GF-D8 (cell line): ENCODE measurements around the gene PRDM5.
"Not testable (repeated sequence)": the region's sequence is repeated elsewhere in the genome, so short reads cannot be mapped to it uniquely, and the experiment has no call there.

ENCODE experiments used
- DNase-seq: peaks from one replicate; lab custom pipeline; 2025; lab: John Stamatoyannopoulos, UW

PRDM5 gene

GRCh38 chr4:120753854-120754253, 168.7 kb downstream of the PRDM5 start:
- no peak for DNase-seq

DNA sequence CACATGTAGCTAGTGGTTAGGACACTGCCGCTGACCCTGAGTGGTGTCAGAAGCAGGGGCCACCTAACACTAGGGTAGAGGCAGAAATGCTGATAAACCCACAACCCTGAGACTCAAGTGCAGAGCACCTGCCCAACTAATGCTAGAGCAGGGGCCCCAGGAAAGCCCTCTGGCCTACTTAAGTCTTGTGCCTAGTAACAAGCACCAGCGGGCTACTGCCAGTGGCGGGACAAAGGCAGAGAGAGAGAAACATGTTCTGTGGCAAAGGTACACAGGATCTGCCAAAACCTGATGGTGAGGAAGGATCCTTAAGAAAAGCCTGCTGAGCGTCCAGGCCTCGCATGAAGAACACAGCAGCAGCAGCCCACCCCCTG, 172.4 kb downstream of the PRDM5 start:
- DNase-seq: no peak

GRCh38 chr4:120749445-120750151, 172.9 kb downstream of the PRDM5 start:
- no peak for DNase-seq

- not testable (repeated sequence) for DNase-seq
These were observed 180.9 kb downstream of the PRDM5 start for GRCh38 chr4:120741636-120742035.

DNA sequence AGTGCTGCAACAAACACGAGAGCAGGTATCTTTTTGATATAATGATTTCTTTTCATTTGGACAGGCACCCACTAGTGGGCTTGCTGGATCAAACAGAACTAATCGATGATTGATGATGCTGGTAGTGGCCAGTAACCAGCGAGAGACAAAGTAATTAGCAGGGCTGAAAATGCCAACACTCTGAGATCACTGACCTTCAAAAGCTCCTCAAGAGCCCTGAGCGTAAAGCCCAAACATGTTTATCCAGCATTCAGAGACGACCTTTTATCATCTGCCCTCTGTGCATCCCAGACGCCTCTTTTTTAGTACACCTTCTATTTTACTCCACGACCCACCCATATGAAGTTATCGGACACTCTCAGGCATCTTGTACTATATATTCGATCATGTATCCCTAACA, 186.2 kb downstream of the PRDM5 start:
- no peak for DNase-seq

DNA sequence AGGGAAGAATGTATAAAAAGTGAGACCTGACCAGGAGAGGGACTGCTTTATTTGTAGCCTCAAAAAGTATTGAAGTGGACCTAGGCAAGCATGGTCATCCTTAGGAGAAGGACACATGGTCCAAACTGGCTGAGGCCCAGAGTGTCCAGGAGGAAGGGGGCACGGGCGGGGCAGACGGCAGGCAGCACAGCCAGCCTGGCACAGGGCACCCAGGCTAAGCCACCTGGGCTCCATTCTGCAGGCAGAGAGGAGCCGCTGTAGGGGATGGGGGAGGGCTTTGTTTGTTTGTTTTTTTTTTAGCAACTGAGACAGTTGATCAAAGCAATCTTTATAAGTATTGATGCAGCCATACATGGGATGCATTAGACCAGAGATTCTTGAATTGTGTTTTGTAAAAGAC, 188.6 kb downstream of the PRDM5 start:
- no peak for DNase-seq

DNA sequence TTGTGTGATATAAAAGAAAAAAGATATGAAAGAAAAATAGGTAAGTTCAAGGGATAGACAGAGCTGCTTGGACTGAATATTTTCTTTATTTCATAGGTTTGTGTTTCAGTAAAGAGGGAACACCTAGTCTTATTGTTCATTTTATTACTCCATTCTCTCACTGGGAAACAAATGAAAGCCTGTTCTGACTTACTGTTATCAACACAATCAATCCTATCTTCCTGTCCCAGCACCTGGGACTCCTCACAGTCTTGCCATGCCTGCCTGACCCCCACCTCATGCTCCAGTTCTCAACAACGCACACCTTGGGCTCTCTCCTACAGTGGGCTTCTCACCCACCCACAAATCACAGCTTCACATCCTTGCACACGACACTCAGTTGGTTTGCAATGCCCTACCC, 189.5 kb downstream of the PRDM5 start:
- DNase-seq: no peak

DNA sequence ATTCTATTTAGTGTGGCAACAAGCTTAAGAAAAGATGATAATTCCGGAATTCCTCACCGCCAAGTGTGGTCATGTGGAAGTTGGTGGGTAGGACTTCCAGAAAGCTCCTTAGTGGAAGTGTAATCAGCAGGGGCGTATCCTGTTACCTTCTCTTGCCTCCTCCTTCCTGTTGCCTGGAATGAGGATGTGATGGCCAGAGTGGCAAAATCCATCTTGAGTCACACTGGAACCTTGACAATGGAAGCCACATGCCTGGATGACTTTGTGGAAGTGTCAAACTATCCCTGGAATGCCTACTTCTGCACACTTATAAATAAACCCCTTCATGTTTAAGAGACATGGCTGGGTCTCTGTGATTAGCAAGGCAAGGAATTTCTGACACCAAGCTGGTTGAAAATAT, 191.0 kb downstream of the PRDM5 start:
- DNase-seq: no peak

GRCh38 chr4:120730777-120731320, 191.7 kb downstream of the PRDM5 start:
- no peak for DNase-seq

- no peak for DNase-seq
These were observed 193.4 kb downstream of the PRDM5 start for GRCh38 chr4:120728892-120729675.

DNA sequence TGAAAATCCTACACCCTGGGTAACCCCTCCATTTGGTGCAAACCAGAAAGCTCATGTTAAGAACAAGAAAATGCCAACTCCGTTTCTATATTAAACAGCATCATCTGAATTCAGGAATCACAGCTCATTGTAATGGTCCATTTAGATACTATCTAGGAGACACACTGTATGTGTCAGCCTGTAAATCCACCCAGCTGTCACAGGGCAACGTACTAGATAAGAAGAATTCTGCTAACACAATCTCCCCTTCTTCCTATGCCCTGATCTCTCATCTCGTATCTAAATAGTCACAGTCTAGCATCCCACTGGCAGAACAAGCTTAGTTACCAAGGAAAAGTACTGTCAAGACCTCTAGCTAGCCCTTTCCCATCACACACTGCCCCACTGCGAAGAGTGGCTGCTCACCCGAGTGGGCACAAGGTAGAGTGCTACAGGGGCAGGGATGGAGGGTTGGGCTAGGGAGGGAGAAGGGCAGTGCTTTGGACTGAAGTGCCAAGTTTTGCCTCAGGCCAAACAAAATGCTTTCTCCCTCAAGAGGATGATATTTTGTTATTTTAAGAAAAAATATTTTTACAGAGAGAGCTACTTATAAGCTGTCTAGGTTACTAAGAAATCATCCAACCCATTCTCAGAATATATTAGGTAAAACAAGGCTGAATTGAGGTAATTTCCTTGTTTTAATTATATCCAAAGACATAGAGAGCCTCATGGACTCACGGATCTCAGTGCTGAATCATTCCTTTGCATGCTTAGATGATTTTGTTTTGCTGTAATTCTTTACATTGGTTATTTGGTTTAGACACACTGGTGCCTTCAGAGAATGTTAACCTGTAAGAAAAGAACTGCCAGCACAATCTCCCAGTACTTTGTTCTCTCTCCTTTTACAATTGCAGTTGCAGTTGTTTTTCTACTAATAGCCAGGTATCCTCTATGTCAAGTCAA, 196.6 kb downstream of the PRDM5 start:
- no peak for DNase-seq

DNA sequence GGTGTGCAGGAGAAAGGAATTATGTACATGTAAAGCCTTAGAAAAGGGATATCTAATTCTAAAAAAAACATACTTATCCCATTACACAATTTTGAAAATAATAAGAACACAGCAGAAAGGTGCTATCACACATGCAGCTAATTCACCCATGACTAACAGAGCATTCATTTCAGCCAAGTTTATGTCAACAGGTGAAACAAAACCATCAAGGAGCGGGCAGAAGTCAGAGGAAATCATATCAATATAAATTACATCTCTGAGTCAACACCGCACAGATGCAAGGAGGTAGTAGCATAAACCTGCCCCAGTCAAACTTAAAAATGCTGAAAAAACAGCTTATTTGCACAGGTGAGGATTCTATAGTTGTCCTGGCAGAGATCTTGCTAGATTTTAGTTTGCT, 197.9 kb downstream of the PRDM5 start:
- no peak for DNase-seq

DNA sequence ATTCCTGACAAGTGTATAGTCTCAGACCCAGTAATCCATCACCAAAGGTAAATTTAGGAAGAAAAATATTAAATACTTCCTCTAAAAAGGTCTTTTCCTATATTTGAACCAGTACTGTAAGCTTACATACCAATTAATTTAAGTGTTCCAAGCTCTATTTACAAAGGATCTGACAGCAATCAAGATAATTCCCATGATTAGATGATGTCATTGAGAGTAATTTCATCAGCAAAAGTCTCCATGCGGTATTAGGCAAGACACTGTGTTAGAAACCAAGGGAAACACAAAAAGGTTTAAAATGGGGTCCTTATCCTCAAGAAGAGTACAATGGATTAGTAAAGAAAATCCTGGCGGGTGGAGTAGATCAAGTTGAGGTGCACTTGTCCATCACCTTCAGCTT, 198.5 kb downstream of the PRDM5 start:
- DNase-seq: no peak

DNA sequence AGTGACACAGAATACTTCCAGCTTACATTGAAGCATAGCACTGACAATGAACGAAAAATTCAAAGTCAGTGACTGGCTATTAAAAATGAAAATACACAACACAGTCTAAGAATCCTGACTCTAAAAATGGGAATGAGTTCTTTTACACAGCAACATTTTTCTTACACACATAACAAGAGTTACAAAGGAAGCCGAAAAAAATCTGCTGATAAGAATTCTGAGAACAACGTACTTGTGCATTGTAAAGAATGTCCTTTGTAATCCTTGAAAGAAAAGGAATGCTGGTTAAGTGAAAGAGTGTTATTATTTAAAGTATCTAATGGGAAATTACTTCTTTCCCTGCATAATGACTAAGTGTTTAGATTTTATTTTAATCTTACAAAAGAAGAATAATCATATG, 199.4 kb downstream of the PRDM5 start:
- DNase-seq: no peak

DNA sequence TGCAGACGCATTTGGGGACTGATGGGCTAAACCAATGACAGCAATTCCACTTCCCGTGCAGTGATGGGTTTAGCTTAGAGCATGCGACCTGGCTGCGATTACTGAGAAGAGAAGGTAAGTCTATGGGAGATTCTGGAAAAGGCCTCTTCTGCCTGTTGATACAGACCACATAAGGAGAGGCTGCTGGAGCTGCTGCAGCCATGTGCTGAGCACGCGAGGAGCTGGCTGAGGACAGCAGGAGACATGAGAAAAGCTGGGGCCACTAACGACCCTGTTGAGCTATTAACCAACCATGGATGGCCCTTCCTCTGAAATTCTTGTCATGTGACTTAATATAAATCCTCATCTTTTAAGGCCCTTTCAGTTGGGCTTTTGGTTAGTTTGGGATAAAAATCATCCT, 199.9 kb downstream of the PRDM5 start:
- DNase-seq: no peak

GRCh38 chr4:120720354-120720934, 202.1 kb downstream of the PRDM5 start:
- DNase-seq: no peak

- DNase-seq: no peak
These were observed 203.5 kb downstream of the PRDM5 start for GRCh38 chr4:120718979-120719566.

- DNase-seq: no peak
These were observed 206.2 kb downstream of the PRDM5 start for GRCh38 chr4:120716346-120716745.

- no peak for DNase-seq
These were observed 208.0 kb downstream of the PRDM5 start for GRCh38 chr4:120714417-120715010.

GRCh38 chr4:120709991-120710390, 212.5 kb downstream of the PRDM5 start:
- DNase-seq: no peak

DNA sequence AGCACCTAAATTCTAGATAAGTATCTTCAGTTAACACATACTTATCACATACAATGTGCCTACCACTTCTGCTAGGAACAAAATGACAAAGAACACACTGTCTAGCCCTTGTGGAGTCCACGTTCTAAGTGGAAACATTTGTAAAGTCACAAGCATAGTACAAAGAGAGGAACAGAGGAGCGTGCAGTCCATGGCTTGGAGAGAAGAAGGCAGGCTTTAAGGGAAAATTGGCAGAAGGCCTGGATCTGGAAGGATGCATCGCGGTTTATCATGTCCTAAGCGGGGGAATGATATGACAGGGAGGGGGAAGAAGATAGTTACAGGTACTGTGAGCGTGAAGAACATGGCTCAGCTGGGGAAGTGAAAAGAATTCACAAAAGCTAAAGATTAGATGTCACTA, 218.0 kb downstream of the PRDM5 start:
- DNase-seq: no peak
